HG03460 (cell line): ENCODE results near the gene PPP3CA.
A peak's percentile ranks its signal among the peaks of the same experiment; 100 is the strongest.

Experiments used
- ATAC-seq: cut with Tn5 transposase; IDR thresholded peaks from one replicate; pipeline ENCODE4 v1.9.1; 2021; ENCODE audit not compliant: unreplicated experiment

PPP3CA gene

DNA sequence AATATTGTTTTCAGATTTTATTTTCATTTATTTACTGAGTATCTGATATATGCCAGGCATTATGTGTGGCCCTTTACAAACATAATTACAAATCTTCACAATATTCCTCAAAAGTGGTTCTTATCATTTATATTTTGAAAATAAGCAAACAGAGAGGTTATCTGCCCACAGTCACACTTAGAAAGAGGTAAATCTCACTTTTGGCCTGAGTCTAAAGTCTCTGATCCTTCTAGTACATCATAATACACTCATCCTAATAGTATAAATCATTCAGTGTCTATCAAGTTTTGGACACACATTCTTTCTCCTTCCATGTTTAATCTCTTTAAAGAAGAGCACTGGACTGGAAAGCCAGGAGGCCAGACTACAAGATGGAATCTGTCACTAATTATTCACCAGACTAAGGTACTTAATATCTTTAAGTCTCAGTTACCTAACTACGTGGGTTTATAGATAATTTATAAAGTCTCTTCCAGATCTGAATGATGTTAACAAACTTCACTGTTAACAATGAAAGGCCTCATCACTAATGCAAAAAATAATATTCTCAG lies 281.3 kb downstream of the PPP3CA start:
- no peak for ATAC-seq

DNA sequence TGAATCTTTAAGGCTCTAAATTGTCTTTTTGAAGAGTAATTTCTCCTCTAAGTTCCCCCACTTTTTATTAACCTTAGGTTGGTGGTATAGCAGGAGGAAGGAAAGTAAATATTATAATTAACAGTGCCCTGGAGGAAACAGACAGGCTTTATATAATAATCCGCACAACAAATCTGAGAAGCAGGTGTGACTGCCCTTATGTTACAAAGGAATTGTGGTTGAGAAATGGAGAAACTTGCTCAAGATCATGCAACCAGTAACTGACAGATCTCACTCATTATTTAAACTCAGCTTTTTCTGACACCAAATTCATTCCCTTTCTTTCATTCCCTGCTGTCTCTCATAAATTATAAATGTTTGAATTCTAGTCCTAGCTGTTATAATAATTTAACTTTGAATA lies 282.0 kb downstream of the PPP3CA start:
- ATAC-seq, result no peak

DNA sequence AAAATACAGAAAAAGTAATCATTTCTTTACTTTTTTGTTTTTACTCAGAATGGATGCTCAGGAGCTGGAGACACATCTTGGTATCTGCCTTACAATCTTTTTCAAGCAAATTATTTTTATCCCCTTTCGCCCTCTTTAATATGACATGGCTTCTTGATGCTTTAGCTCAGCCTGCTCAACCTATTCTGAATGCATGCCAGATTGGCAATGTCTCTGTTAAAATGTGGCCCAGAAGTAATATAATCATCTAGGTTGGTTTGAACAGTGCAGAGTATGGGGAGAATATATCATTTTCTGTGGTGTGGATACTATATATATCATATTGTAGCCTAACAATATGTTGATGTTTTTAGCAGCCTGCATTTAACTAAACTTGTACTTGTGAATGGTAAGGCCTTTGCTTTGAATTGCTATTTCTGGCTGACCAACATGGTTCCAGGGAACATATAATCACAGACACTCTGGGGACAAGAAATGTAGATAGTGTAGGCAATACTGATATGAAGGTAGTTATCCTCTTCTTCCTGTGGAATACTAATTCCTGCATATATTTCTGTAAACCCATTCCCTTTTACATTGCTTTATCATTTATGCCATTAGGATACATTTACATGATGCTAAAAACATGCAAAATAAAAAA lies 282.7 kb downstream of the PPP3CA start:
- no peak for ATAC-seq

DNA sequence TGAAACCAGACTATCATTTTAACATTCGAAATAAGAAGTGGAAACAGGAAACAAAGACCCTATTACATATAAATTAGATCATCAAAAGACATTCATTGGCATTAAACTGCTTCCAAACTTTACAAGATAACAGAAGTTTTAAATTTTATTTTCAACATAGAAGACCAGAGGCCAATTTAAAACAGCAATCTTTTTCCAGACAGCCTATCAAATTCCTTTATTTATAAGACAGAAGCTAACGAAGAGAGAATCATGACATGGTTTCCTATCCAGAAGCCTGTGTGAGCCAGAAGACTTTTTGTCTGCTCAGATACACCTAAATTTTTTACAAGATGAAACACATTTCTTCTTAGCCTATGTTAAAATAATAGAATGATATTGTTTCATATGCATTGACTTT lies 291.9 kb downstream of the PPP3CA start:
- ATAC-seq, result no peak

DNA sequence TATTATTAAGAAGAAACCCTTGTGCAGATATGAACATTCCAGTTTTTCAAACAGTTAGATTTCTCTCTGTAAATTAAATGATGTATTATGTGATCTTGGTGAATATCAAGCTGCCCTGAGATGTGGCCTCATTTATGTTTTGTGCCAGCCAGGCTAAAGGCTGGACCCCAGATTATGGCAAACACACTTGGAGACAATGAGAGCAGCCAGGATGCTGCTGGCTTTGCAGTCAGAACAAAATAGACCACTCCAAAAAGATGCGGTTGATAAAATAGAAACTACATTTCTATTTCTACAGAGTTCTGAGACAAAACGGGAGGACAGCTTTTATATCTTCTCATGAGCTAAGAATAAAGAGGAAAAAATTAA lies 296.5 kb downstream of the PPP3CA start:
- ATAC-seq, result no peak

DNA sequence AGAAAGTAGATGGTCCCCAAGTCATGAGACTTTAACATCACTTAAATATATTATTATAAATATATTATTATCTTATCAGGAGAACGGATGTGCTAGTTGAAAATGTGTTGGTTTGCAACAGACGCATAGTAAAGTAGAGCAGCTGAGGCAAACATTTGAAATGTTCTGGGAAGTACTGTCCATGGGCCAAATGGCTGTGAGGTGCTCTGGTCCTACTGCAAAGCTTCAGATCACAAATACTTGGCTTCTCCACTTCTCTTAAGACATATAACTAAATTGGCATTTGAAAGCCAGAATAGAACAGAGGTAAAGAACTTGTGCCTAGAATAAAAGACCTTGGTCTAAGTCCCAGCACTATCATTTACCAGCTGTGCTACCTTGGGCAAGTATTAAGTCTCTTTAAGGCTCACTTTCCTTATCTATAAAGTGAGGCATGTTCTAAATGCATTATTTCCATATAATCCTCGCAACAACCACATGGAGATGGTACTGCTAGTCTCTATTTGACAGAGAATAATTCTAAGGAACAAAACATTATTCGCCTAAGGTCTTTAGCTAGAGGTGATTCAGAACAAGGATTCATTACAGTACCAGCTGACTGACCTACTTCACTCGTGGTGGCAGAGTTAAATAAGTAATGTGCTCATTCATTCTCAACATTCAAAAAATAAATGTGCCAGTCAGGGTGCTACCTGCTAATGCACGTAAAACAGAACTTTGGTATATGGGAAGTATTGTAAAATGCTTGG lies 297.1 kb downstream of the PPP3CA start:
- ATAC-seq, result no peak

DNA sequence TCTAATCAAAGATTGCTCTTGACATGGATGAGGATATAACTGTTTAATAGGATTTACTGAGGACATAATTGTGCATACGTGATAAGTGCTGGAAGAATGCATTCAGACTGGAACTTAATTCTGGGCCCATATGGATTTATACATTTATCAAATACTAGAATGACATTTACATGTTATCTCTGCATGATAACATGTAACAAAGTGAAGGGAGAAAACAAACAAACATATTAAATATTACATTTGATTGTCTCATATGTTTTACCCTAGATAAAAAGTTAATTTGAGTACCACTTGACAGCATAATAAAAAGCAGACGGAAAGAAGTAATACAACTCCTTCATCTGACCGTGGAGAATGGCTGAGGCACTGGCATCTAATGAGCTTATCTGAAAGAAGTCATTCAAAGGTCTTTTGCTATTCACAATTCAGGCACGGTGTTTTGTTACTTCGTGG lies 297.8 kb downstream of the PPP3CA start:
- ATAC-seq, result no peak

DNA sequence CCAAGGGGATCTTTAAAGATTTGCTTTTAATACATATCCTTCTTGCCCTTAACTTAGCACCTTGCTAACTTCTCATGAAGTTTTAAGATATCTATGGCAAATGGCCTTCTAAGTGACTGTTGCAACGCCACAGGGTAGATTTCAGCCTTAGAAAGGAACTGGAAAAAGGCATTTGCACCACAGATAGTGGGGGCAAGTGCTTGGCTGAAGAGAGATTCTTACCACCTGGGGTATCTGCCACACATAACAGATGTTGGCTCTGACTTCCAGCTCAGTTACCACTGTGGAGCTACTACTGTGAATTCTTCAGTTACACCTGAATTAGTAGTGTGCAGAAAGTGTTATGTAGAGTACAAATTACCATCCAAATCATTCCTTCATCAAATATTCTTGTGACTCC lies 302.6 kb downstream of the PPP3CA start:
- no peak for ATAC-seq

DNA sequence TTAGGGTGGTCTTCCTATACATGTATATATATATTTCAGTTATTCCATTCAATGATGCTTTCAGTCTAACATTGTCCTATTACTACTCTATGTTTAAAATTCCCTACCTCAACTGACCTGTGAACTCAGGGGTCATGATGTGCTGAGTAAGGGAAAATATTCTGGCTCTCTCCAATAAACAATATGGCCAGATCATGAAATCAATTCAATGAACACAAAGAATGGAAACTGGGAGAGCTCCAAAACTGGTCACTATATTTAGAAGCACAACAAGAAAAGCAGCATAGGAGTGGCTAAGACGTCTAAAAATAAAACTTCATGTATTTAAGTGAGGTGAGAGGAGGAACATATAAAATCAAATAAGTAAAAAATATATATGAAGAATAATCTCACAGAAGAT lies 304.5 kb downstream of the PPP3CA start:
- ATAC-seq, result no peak

DNA sequence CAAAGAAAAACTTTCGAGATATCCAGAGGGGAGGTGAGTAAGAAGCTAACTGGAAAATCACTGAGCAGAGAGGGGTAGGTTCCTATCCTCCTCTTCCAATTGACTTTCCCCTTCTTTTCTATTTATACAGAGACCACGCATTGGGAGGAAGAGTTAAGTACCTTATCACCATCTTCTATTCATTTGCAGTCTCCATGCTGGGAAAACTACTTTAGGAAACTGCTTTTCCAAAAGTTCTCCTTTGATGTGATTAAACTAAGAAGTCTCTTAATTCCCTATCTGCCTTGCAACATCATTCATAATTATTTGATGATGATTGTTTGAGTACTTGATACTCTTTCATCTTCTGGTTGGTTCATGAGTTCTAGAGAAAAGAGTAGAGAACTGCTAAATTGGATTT lies 306.6 kb downstream of the PPP3CA start:
- no peak for ATAC-seq

DNA sequence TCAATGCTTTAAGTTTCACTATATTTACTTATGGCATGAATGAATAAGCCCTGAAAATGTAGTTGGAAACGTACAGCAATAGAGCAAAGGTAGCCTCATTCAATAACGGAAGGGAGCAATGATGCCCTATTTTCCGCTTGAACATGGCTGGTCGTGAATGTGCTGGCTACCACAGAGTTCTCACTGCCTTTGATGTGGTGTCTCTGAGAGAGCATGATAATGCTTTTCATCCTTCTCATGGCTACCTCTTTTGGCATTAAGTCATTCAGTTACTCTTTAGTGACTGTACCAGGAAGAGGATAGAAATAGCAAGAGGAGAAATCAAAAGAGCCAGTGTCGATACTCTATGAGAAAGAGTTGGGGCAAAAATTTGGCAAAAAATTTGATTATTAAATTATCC lies 308.0 kb downstream of the PPP3CA start:
- ATAC-seq, result no peak

DNA sequence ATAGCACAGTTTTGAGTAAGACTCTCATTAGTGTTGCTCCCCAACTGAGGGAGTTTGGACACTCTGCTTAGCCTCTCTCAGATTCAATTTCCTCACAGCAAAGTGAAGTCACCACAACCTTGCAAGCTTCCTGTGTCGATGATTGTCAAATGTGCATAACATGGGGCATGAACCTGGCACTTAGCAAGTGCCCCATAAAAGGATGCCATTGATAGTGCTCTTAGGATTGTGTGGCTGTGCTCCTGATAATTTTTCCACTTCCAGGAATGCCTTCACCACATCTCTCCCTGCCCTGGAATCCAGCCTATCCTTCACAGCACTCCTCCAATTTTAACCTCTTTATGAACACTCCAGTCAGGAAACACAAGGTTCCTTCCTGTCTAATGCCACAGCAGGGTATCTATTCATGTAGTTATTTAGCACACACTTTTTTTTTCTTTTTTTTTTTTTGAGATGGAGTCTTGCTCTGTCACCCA lies 309.4 kb downstream of the PPP3CA start:
- ATAC-seq, result peak; percentile 55

DNA sequence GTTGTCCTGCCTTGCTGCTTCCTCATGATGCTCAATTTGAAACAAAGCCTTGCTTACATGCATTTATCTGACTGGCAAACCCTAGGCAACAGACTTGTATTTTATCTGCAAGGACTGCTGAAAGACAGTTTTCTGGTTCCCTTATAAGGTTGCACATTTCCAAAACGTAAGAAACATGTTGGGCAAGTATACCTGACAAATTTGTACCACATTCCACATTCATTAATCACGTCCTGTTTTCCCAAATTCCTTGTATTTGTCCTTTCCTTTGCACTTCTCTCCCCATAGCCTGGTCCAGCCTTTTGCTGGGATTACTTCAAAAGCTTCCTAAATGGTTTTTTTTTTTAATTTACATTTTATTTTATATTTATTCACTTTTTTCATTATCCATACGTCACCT lies 310.1 kb downstream of the PPP3CA start:
- ATAC-seq, result no peak

DNA sequence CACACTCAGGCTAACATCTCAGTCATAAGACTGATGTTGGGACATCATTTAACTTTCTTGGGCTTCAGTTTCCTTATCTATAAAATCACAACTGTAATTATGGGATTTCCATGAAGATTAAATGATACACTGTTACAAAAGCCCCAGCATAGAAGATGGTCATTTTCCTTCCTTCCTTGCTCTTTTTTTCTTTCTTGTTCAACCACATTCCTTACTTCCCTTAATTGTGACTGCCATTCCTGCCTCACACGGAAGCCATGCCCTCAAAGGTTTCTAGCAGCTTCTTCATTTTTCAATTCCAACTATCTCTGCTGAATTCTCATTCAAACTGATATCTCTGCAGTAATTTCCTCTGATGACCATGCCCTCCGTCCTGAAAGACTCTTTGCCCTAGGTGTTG lies 311.8 kb downstream of the PPP3CA start:
- no peak for ATAC-seq

DNA sequence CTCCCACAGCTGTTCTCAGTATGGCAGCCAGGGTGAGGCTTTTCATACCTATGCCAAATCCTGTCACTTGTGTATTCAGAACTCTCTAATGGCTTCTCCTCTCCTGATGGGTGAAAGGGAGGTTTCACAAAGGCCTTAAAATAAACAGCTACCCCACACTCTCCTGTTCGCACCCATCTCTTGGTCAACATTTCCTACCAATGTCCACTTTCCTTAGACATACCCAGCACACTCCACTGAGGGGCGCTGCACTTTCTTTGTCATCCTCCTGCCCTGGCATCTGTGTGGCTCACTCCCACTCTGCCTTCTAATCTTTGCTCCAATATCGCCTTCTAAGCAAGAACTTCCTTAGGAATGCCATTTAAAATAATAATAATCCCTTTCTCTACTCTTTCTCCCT lies 313.3 kb downstream of the PPP3CA start:
- no peak for ATAC-seq

DNA sequence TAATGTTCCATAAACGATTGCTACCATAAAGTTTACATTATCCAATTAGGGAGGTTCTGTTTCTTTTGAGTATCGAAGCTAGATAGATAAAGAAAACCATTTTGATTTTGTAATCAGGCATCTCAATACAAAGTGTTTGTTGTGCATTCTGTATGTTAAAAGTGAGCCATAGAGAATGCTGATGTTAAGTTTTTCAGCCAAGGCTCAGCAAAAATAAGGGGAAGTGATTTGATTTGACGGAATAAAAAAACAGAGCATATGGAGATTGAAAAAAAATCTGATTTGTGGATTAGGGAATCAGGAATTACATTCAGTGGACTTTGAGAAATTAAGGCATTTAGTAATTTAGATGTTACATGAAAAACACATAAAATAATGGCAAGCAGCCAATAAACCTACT lies 314.8 kb downstream of the PPP3CA start:
- no peak for ATAC-seq

DNA sequence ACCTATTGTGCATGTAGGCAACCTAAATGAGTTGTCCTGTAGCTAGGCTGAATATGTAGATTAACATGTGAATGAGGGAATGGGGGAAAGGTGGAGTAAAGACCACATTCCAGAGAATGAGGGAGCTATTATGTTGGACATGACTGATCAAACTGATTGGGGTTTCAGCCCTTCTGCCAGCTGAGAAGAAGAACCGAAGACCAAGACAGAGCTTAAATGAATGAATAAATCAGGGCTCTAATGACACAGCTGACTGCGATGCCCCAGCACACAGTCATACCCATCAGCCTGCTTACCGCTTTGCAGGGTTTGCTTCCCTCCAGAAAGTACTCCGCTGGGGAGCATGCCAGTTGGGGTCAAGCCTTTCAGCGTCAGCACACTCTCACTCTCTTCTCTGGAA lies 315.4 kb downstream of the PPP3CA start:
- ATAC-seq, result no peak

DNA sequence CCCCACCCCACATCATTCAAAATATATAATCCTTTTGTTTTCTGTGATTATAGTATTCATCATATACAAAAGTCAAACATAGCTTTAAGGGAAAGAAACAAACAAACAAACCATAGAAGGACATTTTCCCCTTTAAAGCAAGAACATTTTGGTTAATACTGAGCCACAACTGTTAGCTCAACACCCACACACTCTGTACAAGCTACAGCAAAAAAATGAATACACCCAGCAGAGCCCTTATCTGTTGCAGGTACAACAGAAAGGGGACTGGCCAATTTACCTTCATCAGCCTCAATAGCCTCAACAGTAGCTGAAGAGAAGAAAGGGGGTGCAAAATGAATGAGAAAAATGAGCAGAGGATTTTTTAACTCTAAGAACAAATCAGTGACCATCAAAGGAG lies 318.4 kb downstream of the PPP3CA start:
- no peak for ATAC-seq

DNA sequence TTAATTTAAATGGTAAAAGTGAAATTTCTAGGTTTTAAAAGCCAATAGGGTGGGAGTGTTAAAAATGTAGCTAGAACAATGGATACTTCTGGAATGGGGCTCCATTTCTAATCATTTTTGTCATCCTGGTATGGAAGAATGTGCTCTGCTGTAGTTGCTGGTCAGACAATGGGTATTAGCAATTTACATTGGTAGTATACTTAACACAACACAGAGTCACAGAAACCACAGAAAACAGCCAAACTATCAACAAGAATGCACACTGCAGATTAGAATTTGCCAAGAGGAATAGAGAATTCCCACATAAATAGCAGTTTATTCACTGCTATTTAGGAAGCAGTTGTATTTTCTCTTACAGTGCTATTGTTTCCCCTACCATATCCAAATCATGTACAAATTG lies 319.6 kb downstream of the PPP3CA start:
- no peak for ATAC-seq

DNA sequence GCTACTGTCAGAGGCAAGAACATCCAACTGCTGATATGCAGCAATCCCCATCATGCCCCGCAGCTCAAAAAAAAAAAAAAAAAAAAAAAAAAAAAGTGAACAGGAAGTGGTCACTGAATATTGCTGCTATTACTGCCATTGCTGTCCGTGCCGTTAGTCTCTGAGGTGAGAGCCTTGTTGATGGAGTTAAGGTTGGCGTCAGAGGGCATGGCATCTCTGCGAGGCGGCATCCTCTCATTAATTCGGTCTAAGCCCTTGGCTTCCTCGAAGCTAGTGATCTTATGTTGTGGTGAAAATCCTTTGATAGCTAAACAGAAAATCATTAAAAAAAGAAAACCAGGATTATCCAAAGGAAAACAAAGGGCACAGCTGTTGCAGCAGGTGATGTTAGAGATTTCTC lies 321.6 kb downstream of the PPP3CA start:
- no peak for ATAC-seq

DNA sequence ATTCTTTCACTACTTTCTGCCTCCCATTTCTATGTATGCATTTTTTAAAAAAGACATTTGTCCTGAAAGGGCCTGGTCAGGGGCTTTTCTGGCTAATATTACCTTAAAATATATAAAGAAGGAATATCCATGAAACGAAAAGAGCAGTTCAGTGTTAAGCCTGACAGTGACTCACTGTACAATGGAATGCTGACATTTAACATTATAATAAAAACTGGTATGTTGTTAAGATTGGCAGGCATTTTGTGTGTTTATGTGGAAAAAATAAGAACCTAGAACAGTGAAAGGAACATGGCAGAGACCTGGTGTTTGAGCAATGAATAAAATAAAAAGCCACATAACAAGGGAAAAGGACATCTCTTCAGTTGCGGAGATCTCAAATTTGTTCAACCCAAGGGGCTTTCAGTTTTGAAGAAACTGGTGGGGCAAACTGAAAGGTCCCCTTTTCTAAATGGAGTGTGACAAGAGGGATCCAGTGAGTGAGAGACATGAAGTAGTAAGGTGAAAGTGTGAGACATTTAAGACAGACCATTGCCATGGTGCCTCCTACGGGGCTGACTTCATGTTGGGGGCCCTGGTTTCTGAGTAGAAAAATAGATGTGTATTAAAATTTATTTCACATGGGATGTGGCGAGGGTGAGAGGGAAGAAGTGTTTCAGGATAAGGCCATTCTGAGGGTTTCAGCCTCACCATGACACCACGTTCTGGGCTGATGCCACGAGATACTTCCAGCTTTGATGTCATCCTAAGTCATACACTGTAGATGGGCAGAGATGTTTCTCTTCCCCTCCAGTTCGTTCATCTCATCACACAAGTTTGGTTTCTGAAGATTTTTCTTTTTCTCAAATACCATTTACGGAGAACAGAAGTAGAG lies 324.9 kb downstream of the PPP3CA start:
- ATAC-seq, result no peak

DNA sequence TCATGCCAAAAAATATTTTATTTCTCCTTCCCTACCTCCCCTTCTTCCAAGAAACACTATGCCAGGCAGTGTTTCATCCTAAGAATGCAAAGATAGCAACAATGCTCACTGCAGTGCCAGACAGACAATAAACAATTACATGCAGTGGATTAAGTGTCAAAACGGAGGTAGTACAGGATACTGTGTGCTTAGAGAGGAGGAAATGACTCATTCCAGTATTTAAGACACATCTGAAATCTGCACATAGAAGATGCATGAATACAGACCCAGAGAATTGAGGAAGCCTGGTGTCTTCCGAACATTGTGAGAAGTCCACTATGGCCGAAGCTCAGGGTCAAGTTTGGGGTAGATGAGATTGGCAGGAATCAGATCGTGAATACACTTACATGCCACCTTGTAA lies 326.4 kb downstream of the PPP3CA start:
- ATAC-seq, result peak; percentile 61
